PC-3 (cell line): ENCODE results near the gene LRP11. TPM values are rescaled to one million over a fixed set of nuclear protein-coding genes. Genes with fewer than 3 reads are reported as not detected.
"Not testable (repeated sequence)": the region's sequence is repeated elsewhere in the genome, so short reads cannot be mapped to it uniquely, and the experiment has no call there.

Source experiments
- ATAC-seq: fragments of 200-7000 bp; cut with Tn5 transposase; 2 replicates; pipeline ENCODE4 v1.9.1; 2020; ENCODE audit warnings: mild to moderate bottlenecking, moderate library complexity
- BruUV-seq: library from RNA; stranded (reverse); fragments of 400-500 nt; replicated peaks from 2 replicates; lab custom pipeline; 2021; lab: Mats Ljungman, UMichigan
- CTCF ChIA-PET: fragments of 300-600 bp; sonication (Branson Sonifier 250); formaldehyde crosslinking; loops from one replicate; lab custom pipeline; 2022; ENCODE audit warnings: antibody characterized with exemption; lab: Charles Lee
- POLR2A ChIA-PET: fragments of 300-600 bp; sonication (Branson Sonifier 250); formaldehyde crosslinking; loops from one replicate; lab custom pipeline; 2022; ENCODE audit warnings: antibody characterized with exemption; ENCODE audit not compliant: unreplicated experiment; lab: Charles Lee
- DNase-seq: peaks from one replicate; pipeline ENCODE4 v3.0.0-alpha.2; 2015
- H2AFZ ChIP-seq: fragments of 300-600 bp; sonication (generic); 2 replicates; pipeline ENCODE4 v1.6.0; 2016; ENCODE audit warnings: antibody characterized with exemption, low read length
- H3F3A ChIP-seq: fragments of 300-600 bp; sonication (generic); one replicate; pipeline ENCODE4 v1.6.0; 2017; ENCODE audit warnings: antibody characterized with exemption, low read length, control low read depth, mild to moderate bottlenecking; ENCODE audit not compliant: unreplicated experiment
- H3K27ac ChIP-seq: fragments of 300-600 bp; sonication (generic); 2 replicates; pipeline ENCODE4 v1.5.1; 2016; ENCODE audit warnings: mild to moderate bottlenecking, low read length
- H3K27me3 ChIP-seq: fragments of 300-600 bp; sonication (generic); 2 replicates; pipeline ENCODE4 v1.6.1; 2016; ENCODE audit warnings: low read length, mixed read lengths
- H3K36me3 ChIP-seq: fragments of 300-600 bp; sonication (generic); 2 replicates; pipeline ENCODE4 v1.6.1; 2016; ENCODE audit warnings: low read depth, mixed run types, low read length, mixed read lengths
- H3K4me1 ChIP-seq: fragments of 300-600 bp; sonication (generic); 2 replicates; pipeline ENCODE4 v1.5.1; 2016; ENCODE audit warnings: low read length; ENCODE audit not compliant: insufficient read depth
- H3K4me2 ChIP-seq: fragments of 300-600 bp; sonication (generic); 2 replicates; pipeline ENCODE4 v1.6.0; 2016; ENCODE audit warnings: low read length
- H3K4me3 ChIP-seq: fragments of 300-600 bp; sonication (generic); 2 replicates; pipeline ENCODE4 v1.5.1; 2016; ENCODE audit warnings: mild to moderate bottlenecking, low read length, mixed read lengths
- H3K79me2 ChIP-seq: fragments of 300-600 bp; sonication (generic); 2 replicates; pipeline ENCODE4 v1.6.1; 2017; ENCODE audit warnings: low read length, mixed read lengths
- H3K9ac ChIP-seq: fragments of 300-600 bp; sonication (generic); 2 replicates; pipeline ENCODE4 v1.6.0; 2016; ENCODE audit warnings: mild to moderate bottlenecking, low read length
- H3K9me2 ChIP-seq: fragments of 300-600 bp; sonication (generic); replicated peaks from 2 replicates; pipeline ENCODE4 v1.6.1; 2016; ENCODE audit warnings: mixed run types, low read length, mixed read lengths
- H3K9me3 ChIP-seq: fragments of 300-600 bp; sonication (generic); 2 replicates; pipeline ENCODE4 v1.6.1; 2016; ENCODE audit warnings: low read length, mixed read lengths
- H4K20me1 ChIP-seq: fragments of 300-600 bp; sonication (generic); 2 replicates; pipeline ENCODE4 v1.6.1; 2016; ENCODE audit warnings: low read length, mixed read lengths
- CTCF ChIP-seq: fragments of 300-600 bp; sonication (generic); conservative IDR thresholded peaks from 2 replicates; pipeline ENCODE4 v1.5.1; 2017; ENCODE audit warnings: antibody characterized with exemption, low read depth, mild to moderate bottlenecking, low read length
- EZH2 ChIP-seq: fragments of 300-600 bp; sonication (generic); IDR thresholded peaks from one replicate; pipeline ENCODE4 v1.6.1; 2017; ENCODE audit warnings: antibody characterized with exemption, mild to moderate bottlenecking, low read length; ENCODE audit not compliant: unreplicated experiment
- EZH2phosphoT487 ChIP-seq: fragments of 300-600 bp; sonication (generic); IDR thresholded peaks from 2 replicates; pipeline ENCODE4 v1.6.1; 2018; ENCODE audit warnings: mild to moderate bottlenecking, antibody characterized with exemption, low read length, borderline replicate concordance
- intact Hi-C: fragments of 100-400 bp; cut with micrococcal nuclease; formaldehyde crosslinking; loops from 2 replicates; pipeline ENCODE4 v1.9.0; 2023
- total RNA-seq: library from RNA; depleted of rRNA; stranded (reverse); fragments of >200 nt; gene quantifications from 2 replicates; pipeline ENCODE4 v1.2.3, GENCODE V29; 2014

Gene LRP11
- total RNA-seq, 1 experiment from 2014 or later: 32.0 TPM

GRCh38 chr6:149913085-149913484, 48.9 kb upstream of the LRP11 start:
- H3K79me2 ChIP-seq: no peaks in the 10 kb centered on the region
- no peaks in the 10 kb centered on the region for H3K27me3 ChIP-seq
- no peaks in the 10 kb centered on the region for H3K9me2 ChIP-seq
- ChIA-PET CTCF (no interaction called here), POLR2A (no interaction called here)
- H3K36me3 ChIP-seq: no peaks in the 10 kb centered on the region
- BruUV-seq: no TSS peak
- H2AFZ ChIP-seq: no peak overlapping the region
- H3K4me1 ChIP-seq: no peaks in the 10 kb centered on the region
- no peak for TF ChIP-seq EZH2
- no peak for TF ChIP-seq CTCF
- TF ChIP-seq EZH2phosphoT487: no peak
- no peak for ATAC-seq
- H3K4me2 ChIP-seq: no peak overlapping the region
- H4K20me1 ChIP-seq: no peaks in the 10 kb centered on the region
- intact Hi-C loops: no loop called here
- H3K27ac ChIP-seq: no peak overlapping the region
- no peaks in the 10 kb centered on the region for H3F3A ChIP-seq
- DNase-seq: no peak
- H3K9ac ChIP-seq: no peak overlapping the region
- no peaks in the 10 kb centered on the region for H3K9me3 ChIP-seq
- H3K4me3 ChIP-seq: no peak overlapping the region

GRCh38 chr6:149912680-149913079, 48.5 kb upstream of the LRP11 start:
- POLR2A ChIA-PET, H3K4me3 ChIP-seq, H3K4me2 ChIP-seq, H3K27ac ChIP-seq, H4K20me1 ChIP-seq, ATAC-seq, H3K9me2 ChIP-seq, H3K9ac ChIP-seq, CTCF ChIA-PET, H3K79me2 ChIP-seq, BruUV-seq, H3K4me1 ChIP-seq, H3F3A ChIP-seq, H3K9me3 ChIP-seq, H3K27me3 ChIP-seq, DNase-seq, H3K36me3 ChIP-seq, H2AFZ ChIP-seq, intact Hi-C loops: not testable (repeated sequence)

GRCh38 chr6:149910721-149911151, 46.6 kb upstream of the LRP11 start:
- Histone ChIP-seq H3K9me2 (no peaks in the 10 kb centered on the region), H3K79me2 (no peaks in the 10 kb centered on the region), H3K36me3 (no peaks in the 10 kb centered on the region), H3K4me2 (no peak overlapping the region), H3K9ac (no peak overlapping the region), H3F3A (no peaks in the 10 kb centered on the region), H2AFZ (no peak overlapping the region), H3K27ac (no peak overlapping the region), H3K4me3 (no peak overlapping the region), H3K4me1 (no peaks in the 10 kb centered on the region), H3K9me3 (no peaks in the 10 kb centered on the region), H4K20me1 (no peaks in the 10 kb centered on the region), H3K27me3 (no peaks in the 10 kb centered on the region)
- intact Hi-C loops: no loop called here
- DNase-seq (no peak), ATAC-seq (no peak)
- BruUV-seq: no TSS peak
- ChIA-PET CTCF (no interaction called here), POLR2A (no interaction called here)
- TF ChIP-seq EZH2phosphoT487 (no peak), CTCF (no peak), EZH2 (no peak)
